GM21423 (cell line): ENCODE measurements around the gene PLA2G2E.
"Not testable (repeated sequence)": the region's sequence is repeated elsewhere in the genome, so short reads cannot be mapped to it uniquely, and the experiment has no call there.

Experiments
- ATAC-seq: cut with Tn5 transposase; IDR thresholded peaks from one replicate; pipeline ENCODE4 v1.9.1; 2021; ENCODE audit warnings: mild to moderate bottlenecking, moderate library complexity; ENCODE audit not compliant: unreplicated experiment

Gene PLA2G2E

GRCh38 chr1:19888112-19888511 is 35.3 kb downstream of the PLA2G2E start:
- ATAC-seq, result no peak

GRCh38 chr1:19885821-19886220 is 37.6 kb downstream of the PLA2G2E start:
- ATAC-seq, result no peak

- no peak for ATAC-seq
Measured at GRCh38 chr1:19884312-19884711, 39.1 kb downstream of the PLA2G2E start.

- peak; percentile 89 for ATAC-seq
Measured at GRCh38 chr1:19882111-19883071, 41.0 kb downstream of the PLA2G2E start, which contains the start of gene OTUD3. OTUD3 (plus strand) TSS chr1:19882395; CDS start chr1:19882514, 119 bp downstream.

GRCh38 chr1:19880841-19881240 is 42.6 kb downstream of the PLA2G2E start:
- ATAC-seq, result not testable (repeated sequence)

GRCh38 chr1:19879661-19880060 is 43.8 kb downstream of the PLA2G2E start:
- ATAC-seq, result no peak

- no peak for ATAC-seq
Measured at GRCh38 chr1:19879227-19879626, 44.2 kb downstream of the PLA2G2E start.

GRCh38 chr1:19878637-19878985 is 44.8 kb downstream of the PLA2G2E start:
- ATAC-seq, result no peak

GRCh38 chr1:19877821-19878636 is 45.4 kb downstream of the PLA2G2E start:
- no peak for ATAC-seq

GRCh38 chr1:19877181-19877750 is 46.2 kb downstream of the PLA2G2E start:
- no peak for ATAC-seq

GRCh38 chr1:19872190-19872589 is 51.2 kb downstream of the PLA2G2E start:
- no peak for ATAC-seq
